ENCODE results near the gene HOXC12. TPM values are rescaled to one million over a fixed set of nuclear protein-coding genes. Genes with fewer than 3 reads are reported as not detected.

Gene HOXC12
- total and polyA plus RNA-seq, 3 experiments from 2014 or later, result not detected

DNA sequence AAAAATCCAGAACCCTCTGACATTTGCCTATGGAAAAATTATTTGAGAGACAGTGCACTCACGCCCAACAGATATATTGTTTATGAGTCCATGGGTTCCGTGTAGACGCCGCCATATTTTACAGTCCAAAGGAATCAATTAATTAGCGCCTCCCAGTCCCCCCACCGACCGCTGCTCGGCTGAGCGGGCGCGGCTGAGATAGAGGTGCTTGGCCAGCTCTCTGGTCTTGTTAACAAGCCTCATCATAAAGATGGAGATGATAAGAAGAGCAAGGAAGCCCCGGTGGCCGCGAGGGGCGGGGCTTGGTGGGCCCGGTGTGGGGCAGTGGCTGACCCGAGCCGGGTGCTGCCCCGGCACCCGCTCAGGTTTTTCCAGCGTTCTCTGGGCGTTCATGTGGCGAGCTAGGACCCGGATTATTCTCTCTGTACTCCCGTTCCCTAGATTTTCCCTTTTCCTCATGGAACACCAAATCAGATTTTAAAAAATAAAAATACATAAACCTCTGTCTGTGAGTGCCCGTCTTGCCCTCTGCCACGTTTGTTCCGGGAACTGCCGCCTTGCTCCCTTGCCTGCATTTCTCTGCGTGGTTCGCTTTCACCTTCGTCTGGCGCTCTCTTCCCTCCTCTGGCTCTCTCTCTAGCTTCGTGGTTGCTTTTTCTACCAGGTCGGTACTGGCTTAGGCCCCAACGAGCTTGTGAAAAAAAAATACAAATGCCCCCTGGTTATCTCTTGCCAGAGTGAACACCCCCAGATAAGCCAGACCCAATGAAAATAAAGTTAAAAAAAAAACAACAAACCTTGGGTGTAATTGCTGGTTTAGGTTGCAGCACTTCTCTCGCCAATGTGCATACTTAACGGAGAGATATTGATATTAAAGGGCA lies 9.0 kb downstream of the HOXC12 start:
- H3K4me1 ChIP-seq (ENCODE audit: insufficient read depth, low read length), result peaks cover 24% of the 10 kb centered on the region
- no peaks in the 10 kb centered on the region for H3K36me3 ChIP-seq (ENCODE audit: insufficient read depth, low read length)
- H3K4me3 Mint-ChIP-seq, result peak overlapping the region in 6 of 7 donors; percentile 5 to 41 (median 12)
- H3K4me3 ChIP-seq (ENCODE audit: low read length), result no peak overlapping the region
- H3K27ac ChIP-seq (ENCODE audit: low read depth, low read length), result no peak overlapping the region
- H3K9me3 ChIP-seq (ENCODE audit: low read length), result no peaks in the 10 kb centered on the region
- peaks cover 0 to 1% (median 0%) of the 10 kb centered on the region in 3 donors for H3K36me3 Mint-ChIP-seq
- DNase-seq, result no peak
- H3K4me1 Mint-ChIP-seq, result peaks cover 40 to 53% (median 43%) of the 10 kb centered on the region in 3 donors
- H3K9me3 Mint-ChIP-seq, result peaks cover 0 to 1% (median 0%) of the 10 kb centered on the region in 5 donors
- ChIA-PET POLR2A (no interaction called here), CTCF (no interaction called here)
- H3K27me3 ChIP-seq (ENCODE audit: insufficient read depth, low read length, poor library complexity, severe bottlenecking), result peaks cover 91% of the 10 kb centered on the region
- H3K27me3 Mint-ChIP-seq, result peaks cover 83 to 93% of the 10 kb centered on the region in 2 donors
- H3K27ac Mint-ChIP-seq, result peak overlapping the region in 1 of 8 donors; percentile 27

DNA sequence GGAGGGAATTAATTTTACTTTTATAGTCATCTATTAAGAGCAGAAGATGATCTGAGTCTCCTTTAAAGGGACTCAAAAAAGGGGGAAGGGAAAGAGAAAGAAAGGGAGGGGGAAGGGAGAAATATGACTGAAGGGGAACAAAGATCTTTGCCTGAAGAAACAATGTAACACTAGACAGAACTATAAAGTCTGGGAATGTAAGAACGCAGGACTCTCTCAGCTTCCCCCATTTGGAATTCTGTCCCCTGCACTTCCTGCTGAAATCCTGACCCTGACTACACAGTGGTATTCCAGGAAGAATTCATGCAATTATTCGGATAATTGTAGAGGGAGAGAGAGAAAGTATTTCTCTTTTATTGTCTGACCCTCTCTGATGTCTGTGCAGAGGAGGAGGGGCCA lies 9.6 kb downstream of the HOXC12 start:
- H3K36me3 Mint-ChIP-seq, result peaks cover 0 to 1% (median 0%) of the 10 kb centered on the region in 3 donors
- Histone ChIP-seq H3K27me3 (ENCODE audit: insufficient read depth, low read length, poor library complexity, severe bottlenecking) (peaks cover 93% of the 10 kb centered on the region), H3K4me1 (ENCODE audit: insufficient read depth, low read length) (peaks cover 24% of the 10 kb centered on the region), H3K27ac (ENCODE audit: low read depth, low read length) (no peak overlapping the region), H3K36me3 (ENCODE audit: insufficient read depth, low read length) (no peaks in the 10 kb centered on the region), H3K9me3 (ENCODE audit: low read length) (no peaks in the 10 kb centered on the region), H3K4me3 (ENCODE audit: low read length) (peak overlapping the region; percentile 4)
- H3K4me1 Mint-ChIP-seq, result peaks cover 40 to 53% (median 43%) of the 10 kb centered on the region in 3 donors
- peaks cover 82 to 93% of the 10 kb centered on the region in 2 donors for H3K27me3 Mint-ChIP-seq
- H3K4me3 Mint-ChIP-seq, result peak overlapping the region in 5 of 7 donors; percentile 5 to 57 (median 38)
- ChIA-PET CTCF (interaction anchor here (1.0 kb wide), 1 partner anchor 237 kb away, joined by 3 read pairs; no protein-coding TSS in a partner anchor), POLR2A (no interaction called here)
- H3K9me3 Mint-ChIP-seq, result peaks cover 0 to 1% (median 0%) of the 10 kb centered on the region in 5 donors
- H3K27ac Mint-ChIP-seq, result peak overlapping the region in 1 of 8 donors; percentile 27
- no peak for DNase-seq

DNA sequence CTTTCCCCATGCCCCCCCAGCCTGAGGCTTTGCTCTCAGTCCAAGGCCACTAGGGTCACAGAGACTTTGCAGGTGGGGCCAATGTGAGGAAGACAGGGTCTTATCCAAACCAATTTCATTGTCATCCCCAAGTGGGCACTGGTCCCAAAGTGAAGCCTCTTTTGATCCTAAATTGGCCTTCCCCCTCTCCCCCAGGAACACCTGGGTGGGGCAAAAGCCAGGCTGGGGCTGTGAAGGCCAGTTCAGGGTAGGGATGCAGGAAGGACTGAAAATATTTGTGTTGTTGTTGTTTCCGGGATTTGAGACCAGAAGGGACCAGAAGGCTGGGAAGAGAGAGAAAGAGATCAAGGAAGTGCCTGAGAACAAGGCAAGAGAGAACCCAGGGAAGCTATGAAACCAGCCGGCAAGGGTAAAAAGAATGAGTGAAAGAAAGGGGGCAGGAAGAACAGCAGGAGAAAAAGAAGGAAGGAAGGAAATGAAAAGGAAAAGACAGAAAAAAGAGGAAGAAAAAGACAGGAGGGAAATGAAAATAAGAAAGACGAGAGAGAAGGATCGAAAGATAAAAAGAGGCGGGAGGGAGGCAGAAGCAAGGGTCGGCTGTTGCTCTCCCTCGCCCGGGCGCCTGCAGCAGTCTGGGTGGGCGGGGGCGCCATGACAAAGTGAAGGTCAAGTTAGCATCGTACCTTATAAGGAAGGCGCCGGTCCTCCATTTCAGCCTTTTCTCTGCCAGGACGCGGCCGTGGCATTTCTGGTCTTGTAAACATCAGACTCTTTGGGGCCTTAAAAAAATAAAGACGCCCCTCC lies 10.8 kb downstream of the HOXC12 start:
- CTCF ChIA-PET, result interaction anchor here (1.0 kb wide), 1 partner anchor 235 kb away, joined by 3 read pairs; no protein-coding TSS in a partner anchor
- no peak overlapping the region for H3K4me3 ChIP-seq (ENCODE audit: low read length)
- H3K4me1 Mint-ChIP-seq, result peaks cover 33 to 49% (median 35%) of the 10 kb centered on the region in 3 donors
- H3K27me3 ChIP-seq (ENCODE audit: insufficient read depth, low read length, poor library complexity, severe bottlenecking), result peaks cover 92% of the 10 kb centered on the region
- POLR2A ChIA-PET, result no interaction called here
- DNase-seq, result no peak
- peak overlapping the region in 6 of 7 donors; percentile 34 to 75 (median 60) for H3K4me3 Mint-ChIP-seq
- peaks cover 0 to 1% (median 0%) of the 10 kb centered on the region in 5 donors for H3K9me3 Mint-ChIP-seq
- peaks cover 0 to 1% (median 0%) of the 10 kb centered on the region in 3 donors for H3K36me3 Mint-ChIP-seq
- no peaks in the 10 kb centered on the region for H3K9me3 ChIP-seq (ENCODE audit: low read length)
- peak overlapping the region in 2 of 8 donors; percentile 15 to 19 for H3K27ac Mint-ChIP-seq
- peaks cover 24% of the 10 kb centered on the region for H3K4me1 ChIP-seq (ENCODE audit: insufficient read depth, low read length)
- H3K27me3 Mint-ChIP-seq, result peaks cover 83 to 93% of the 10 kb centered on the region in 2 donors
- H3K36me3 ChIP-seq (ENCODE audit: insufficient read depth, low read length), result no peaks in the 10 kb centered on the region
- H3K27ac ChIP-seq (ENCODE audit: low read depth, low read length), result no peak overlapping the region

DNA sequence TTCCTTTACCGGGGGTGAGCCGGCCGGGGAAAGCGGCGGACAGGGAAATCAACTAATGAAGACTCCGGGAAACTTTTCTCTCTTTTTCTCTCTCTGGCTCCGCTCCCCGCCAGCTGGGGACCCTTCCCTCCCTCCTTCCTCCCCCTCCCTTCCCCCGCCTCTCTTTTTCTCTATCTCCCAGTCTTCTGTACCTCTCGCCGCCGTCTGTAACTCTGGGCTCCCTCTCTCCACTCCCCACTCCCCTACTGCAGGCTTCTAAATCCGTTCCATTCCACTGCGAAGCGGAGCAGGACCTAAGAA lies 11.3 kb downstream of the HOXC12 start:
- H3K4me3 Mint-ChIP-seq, result peak overlapping the region in 6 of 7 donors; percentile 14 to 77 (median 60)

DNA sequence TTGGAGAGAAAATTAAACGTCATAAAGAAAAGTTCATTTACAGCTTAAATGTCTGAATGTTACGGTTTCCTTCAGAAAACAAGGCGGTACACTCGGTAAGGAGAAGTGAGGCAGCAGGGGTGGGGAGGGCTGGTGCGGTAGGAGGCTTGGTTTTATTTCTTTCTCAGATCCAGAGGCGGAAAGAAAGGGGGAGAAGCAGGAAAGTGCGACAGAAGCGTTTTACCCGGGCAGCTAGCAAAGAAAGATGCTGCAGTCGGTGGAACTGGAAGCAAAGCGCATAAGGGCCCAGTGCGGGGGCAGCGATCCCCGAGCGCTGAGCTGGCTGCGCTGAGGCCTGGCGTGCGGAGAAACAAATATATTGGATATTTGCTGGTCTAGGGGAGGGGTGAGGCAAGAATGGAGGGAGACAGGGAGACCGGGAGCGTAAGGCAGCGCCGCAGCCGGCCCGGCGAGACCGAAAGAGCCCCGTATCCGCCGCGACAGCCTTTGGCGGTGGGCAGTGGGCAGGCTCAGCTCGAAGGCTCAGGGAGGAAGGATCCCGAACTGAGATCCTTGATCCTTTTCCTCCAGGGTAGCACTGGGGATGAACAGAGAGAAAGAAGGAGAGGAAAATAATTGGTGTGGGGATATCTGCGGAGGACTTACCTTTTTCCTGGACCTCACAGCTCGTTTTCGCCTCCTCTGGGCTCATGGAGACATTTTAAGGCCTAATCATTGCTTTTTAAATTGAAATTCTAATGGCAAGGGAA lies 11.9 kb downstream of the HOXC12 start:
- Histone ChIP-seq H3K9me3 (ENCODE audit: low read length) (no peaks in the 10 kb centered on the region), H3K4me3 (ENCODE audit: low read length) (no peak overlapping the region), H3K36me3 (ENCODE audit: insufficient read depth, low read length) (no peaks in the 10 kb centered on the region), H3K4me1 (ENCODE audit: insufficient read depth, low read length) (peaks cover 24% of the 10 kb centered on the region), H3K27ac (ENCODE audit: low read depth, low read length) (no peak overlapping the region), H3K27me3 (ENCODE audit: insufficient read depth, low read length, poor library complexity, severe bottlenecking) (peaks cover 98% of the 10 kb centered on the region)
- CTCF ChIA-PET, result no interaction called here
- H3K36me3 Mint-ChIP-seq, result peaks cover 0 to 1% (median 0%) of the 10 kb centered on the region in 3 donors
- POLR2A ChIA-PET, result no interaction called here
- peaks cover 92 to 100% of the 10 kb centered on the region in 2 donors for H3K27me3 Mint-ChIP-seq
- DNase-seq, result no peak
- peak overlapping the region in 6 of 7 donors; percentile 14 to 77 (median 62) for H3K4me3 Mint-ChIP-seq
- H3K9me3 Mint-ChIP-seq, result peaks cover 0 to 3% (median 0%) of the 10 kb centered on the region in 5 donors
- H3K4me1 Mint-ChIP-seq, result peaks cover 32 to 48% (median 33%) of the 10 kb centered on the region in 3 donors
- H3K27ac Mint-ChIP-seq, result peak overlapping the region in 2 of 8 donors; percentile 20 to 37

More for the DNA sequence above, 11.3 kb downstream of the HOXC12 start:
- Histone ChIP-seq H3K27ac (ENCODE audit: low read depth, low read length) (no peak overlapping the region), H3K4me3 (ENCODE audit: low read length) (no peak overlapping the region), H3K36me3 (ENCODE audit: insufficient read depth, low read length) (no peaks in the 10 kb centered on the region), H3K4me1 (ENCODE audit: insufficient read depth, low read length) (peaks cover 24% of the 10 kb centered on the region), H3K9me3 (ENCODE audit: low read length) (no peaks in the 10 kb centered on the region), H3K27me3 (ENCODE audit: insufficient read depth, low read length, poor library complexity, severe bottlenecking) (peaks cover 95% of the 10 kb centered on the region)
- peaks cover 0 to 1% (median 0%) of the 10 kb centered on the region in 5 donors for H3K9me3 Mint-ChIP-seq
- peaks cover 32 to 48% (median 33%) of the 10 kb centered on the region in 3 donors for H3K4me1 Mint-ChIP-seq
- POLR2A ChIA-PET, result no interaction called here
- DNase-seq, result no peak
- peak overlapping the region in 1 of 8 donors; percentile 37 for H3K27ac Mint-ChIP-seq
- CTCF ChIA-PET, result no interaction called here
- peaks cover 0 to 1% (median 0%) of the 10 kb centered on the region in 3 donors for H3K36me3 Mint-ChIP-seq
- H3K27me3 Mint-ChIP-seq, result peaks cover 87 to 97% of the 10 kb centered on the region in 2 donors

DNA sequence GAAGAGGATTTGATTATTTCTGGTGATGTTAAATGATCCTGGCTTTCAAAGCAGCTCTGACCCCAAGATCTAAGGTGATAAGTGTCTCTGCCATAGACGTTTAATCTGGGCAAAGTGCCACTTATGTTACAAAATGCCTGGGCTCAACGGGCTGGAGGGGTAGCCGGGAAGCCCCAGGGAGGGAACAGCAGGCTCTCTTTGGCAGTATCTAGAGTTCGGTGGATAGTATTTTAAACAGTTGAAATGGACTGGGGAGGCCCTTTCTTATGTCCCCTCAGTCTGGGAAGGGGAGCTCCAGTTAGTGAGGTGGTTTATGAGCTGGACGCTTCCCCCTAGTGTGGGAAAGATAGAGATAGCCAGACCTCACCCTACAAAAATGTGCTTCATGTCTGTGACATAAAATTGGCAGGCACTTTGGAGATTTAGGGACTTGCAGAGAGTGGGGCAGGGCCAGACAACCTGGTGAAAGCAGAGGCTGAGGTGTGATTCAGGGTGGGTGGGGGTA lies 12.8 kb downstream of the HOXC12 start:
- H3K4me3 ChIP-seq (ENCODE audit: low read length), result no peak overlapping the region
- H3K27me3 ChIP-seq (ENCODE audit: insufficient read depth, low read length, poor library complexity, severe bottlenecking), result peaks cover 98% of the 10 kb centered on the region
- no peaks in the 10 kb centered on the region for H3K36me3 ChIP-seq (ENCODE audit: insufficient read depth, low read length)
- Mint-ChIP-seq H3K27ac (peak overlapping the region in 3 of 8 donors; percentile 0 to 36 (median 1)), H3K36me3 (peaks cover 0 to 1% (median 0%) of the 10 kb centered on the region in 3 donors), H3K27me3 (peaks cover 93 to 100% of the 10 kb centered on the region in 2 donors), H3K9me3 (peaks cover 0 to 4% (median 1%) of the 10 kb centered on the region in 5 donors), H3K4me1 (peaks cover 33 to 44% (median 34%) of the 10 kb centered on the region in 3 donors), H3K4me3 (peak overlapping the region in 1 of 7 donors; percentile 10)
- CTCF ChIA-PET, result no interaction called here
- POLR2A ChIA-PET, result no interaction called here
- no peaks in the 10 kb centered on the region for H3K9me3 ChIP-seq (ENCODE audit: low read length)
- no peak overlapping the region for H3K27ac ChIP-seq (ENCODE audit: low read depth, low read length)
- no peak for DNase-seq
- peaks cover 24% of the 10 kb centered on the region for H3K4me1 ChIP-seq (ENCODE audit: insufficient read depth, low read length)
